Activated T-cell treated with anti-CD3 and anti-CD28 coated beads for 24 hours (primary cell): Measurements from ENCODE around the gene C14orf180.
"Not testable (repeated sequence)": the region's sequence is repeated elsewhere in the genome, so short reads cannot be mapped to it uniquely, and the experiment has no call there.

Source experiments
- DNase-seq: peaks from one replicate; pipeline ENCODE4 v3.0.0-alpha.2; 2020; ENCODE audit warnings: low read depth

C14orf180 gene

GRCh38 chr14:104614126-104614812 is 34.7 kb downstream of the C14orf180 start:
- DNase-seq, result no peak

GRCh38 chr14:104624939-104625338 is 45.4 kb downstream of the C14orf180 start:
- no peak for DNase-seq

- no peak for DNase-seq
These were observed 53.2 kb downstream of the C14orf180 start for GRCh38 chr14:104632781-104633180.

GRCh38 chr14:104633276-104634137 is 53.9 kb downstream of the C14orf180 start:
- DNase-seq, result no peak

GRCh38 chr14:104634138-104634760 is 54.7 kb downstream of the C14orf180 start:
- no peak for DNase-seq

- DNase-seq, result no peak
These were observed 55.5 kb downstream of the C14orf180 start for GRCh38 chr14:104634886-104635570.

GRCh38 chr14:104635717-104636116 is 56.2 kb downstream of the C14orf180 start:
- no peak for DNase-seq

- DNase-seq, result no peak
These were observed 56.6 kb downstream of the C14orf180 start for GRCh38 chr14:104636131-104636530.

GRCh38 chr14:104636846-104637545 is 57.4 kb downstream of the C14orf180 start:
- not testable (repeated sequence) for DNase-seq

- no peak for DNase-seq
These were observed 58.0 kb downstream of the C14orf180 start for GRCh38 chr14:104637546-104638003.

- DNase-seq, result no peak
These were observed 58.6 kb downstream of the C14orf180 start for GRCh38 chr14:104638190-104638589.

GRCh38 chr14:104638927-104639450 is 59.4 kb downstream of the C14orf180 start:
- no peak for DNase-seq

GRCh38 chr14:104639471-104639870 is 59.9 kb downstream of the C14orf180 start:
- no peak for DNase-seq
